CD4-positive, alpha-beta T cell treated with Interleukin-6 for 4 hours (primary cell): ENCODE results near the gene ASTN2.
"Not testable (repeated sequence)": the region's sequence is repeated elsewhere in the genome, so short reads cannot be mapped to it uniquely, and the experiment has no call there.

Experiments
- DNase-seq: peaks from one replicate; pipeline ENCODE4 v3.0.0-alpha.2; 2020; ENCODE audit warnings: mixed read lengths

The ASTN2 gene

DNA sequence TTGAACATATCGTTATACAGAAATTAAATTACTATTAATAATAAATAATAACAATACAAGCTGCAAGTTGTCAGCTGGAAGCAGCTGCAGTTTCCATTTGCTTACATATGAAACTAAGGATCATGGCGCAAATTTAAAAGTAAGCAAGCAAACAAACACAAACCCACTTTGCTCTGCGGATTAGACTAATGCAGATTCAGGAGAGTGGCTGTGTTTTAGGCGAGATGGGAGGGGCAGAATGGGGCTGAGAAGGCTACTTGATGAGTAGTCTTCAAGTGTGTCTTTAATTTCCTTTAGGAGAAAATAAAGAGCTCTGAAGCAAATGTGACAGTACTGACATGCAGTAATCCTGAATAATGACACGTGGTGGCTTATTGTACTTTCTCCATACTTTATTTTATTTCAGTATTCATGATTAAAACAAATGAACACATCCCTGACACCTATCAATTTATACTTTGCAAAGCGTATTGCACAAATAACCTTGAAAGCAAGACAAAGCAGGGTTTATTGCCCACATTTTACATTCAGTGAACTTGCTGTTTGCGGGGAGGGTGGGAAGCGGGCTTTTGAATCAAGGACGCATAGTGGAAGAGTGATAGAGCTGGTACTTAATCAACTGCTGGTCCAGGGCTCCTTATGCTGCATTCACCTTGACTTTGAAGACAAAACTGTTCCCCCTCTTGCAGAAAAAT lies 949.1 kb downstream of the ASTN2 start:
- DNase-seq = no peak

- DNase-seq = no peak
These were observed 949.8 kb downstream of the ASTN2 start for GRCh38 chr9:116464987-116465571.

DNA sequence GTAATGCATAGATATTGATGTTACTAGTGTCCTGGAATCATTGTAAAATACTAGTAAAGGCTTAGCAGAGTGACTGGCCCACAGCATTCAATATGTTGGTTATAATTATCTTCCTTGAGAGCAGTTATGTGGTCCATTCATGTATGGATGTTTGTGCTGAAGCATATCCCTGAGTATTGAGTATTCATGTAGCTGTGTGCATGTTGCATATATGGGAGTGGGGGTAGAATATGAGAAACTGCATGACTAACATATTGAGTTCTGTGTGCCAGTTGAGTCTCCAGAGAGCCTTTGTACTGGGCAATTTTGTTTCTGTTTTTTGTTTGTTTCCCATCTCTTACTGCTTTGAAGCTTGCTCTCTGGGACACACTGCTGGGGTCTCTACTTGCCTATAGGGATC lies 950.4 kb downstream of the ASTN2 start:
- no peak for DNase-seq

DNA sequence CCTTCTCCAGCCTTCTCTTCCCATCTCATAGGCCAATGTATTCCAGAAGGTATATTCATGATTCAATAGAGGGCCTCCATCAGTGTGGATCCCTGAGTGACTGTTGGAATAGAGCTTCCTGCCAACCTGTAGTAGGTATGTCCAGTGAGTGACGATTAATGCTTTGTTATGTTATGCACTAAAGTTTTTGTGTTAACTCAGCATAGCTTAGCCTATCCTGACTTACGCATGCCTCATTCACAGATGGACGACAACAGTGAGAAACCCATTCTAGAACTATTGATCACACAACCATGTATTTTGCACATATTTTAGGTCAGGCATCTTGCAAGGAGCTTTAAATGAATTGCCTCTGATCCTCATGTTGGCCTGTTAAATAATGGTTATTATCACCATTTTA lies 953.2 kb downstream of the ASTN2 start:
- no peak for DNase-seq

DNA sequence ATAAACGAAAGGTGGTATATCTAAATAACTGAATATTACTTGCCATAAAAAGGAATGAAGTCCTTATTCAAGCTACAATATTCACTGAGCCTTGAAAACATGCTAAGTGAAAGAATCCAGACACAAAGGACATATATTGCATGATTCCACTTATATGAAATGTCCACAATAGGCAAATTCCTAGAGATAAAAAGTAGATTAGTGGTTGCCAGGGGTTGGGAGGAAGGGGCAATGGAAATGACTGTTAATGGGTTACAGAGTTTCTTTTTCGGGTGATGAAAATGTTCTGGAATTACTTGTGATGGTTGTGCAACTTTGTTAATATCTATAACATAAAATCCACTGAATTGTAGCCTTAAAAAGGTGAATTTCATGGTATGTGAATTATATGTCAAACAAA lies 954.8 kb downstream of the ASTN2 start:
- no peak for DNase-seq

GRCh38 chr9:116459576-116459975 lies 955.3 kb downstream of the ASTN2 start:
- no peak for DNase-seq

GRCh38 chr9:116456490-116457088 lies 958.3 kb downstream of the ASTN2 start:
- DNase-seq = no peak

GRCh38 chr9:116454539-116454938 lies 960.3 kb downstream of the ASTN2 start:
- not testable (repeated sequence) for DNase-seq

DNA sequence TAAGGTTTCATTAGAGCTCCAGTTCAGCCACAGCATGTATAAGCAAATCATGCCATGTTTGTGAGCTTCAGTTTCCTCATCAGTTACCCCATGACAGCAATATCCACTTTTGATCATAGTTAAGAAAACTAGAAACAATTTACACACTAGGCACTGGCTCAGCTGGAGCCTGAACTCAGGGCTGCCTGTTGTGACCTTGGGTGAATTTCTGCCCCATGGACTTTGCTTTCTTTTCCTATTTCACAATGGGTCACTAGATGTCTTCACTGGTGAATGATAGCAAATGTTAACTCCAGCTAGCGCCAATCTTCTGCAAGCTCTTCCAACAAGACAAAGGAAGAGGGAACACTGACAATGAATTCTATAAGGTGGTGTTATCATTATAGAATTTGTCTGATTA lies 961.1 kb downstream of the ASTN2 start:
- no peak for DNase-seq

GRCh38 chr9:116452634-116453033 lies 962.2 kb downstream of the ASTN2 start:
- DNase-seq = no peak

DNA sequence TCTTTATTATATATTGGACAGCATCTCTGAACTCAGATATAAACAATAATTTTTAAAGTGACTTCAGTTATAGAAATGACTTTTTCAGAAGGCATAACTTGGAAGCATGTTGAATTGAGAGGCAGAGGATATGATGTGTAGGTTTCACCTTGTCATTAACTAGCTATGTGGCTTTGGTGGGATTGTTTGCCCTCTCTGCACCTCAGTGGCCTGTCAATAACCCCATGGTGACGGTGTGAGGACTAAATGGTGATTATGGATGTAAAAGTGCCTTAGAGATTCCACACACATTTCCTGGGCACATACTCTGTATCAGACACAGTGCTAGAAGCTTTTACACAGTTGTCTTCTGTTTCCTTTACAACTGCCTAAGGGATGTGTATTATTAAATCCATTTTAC lies 962.6 kb downstream of the ASTN2 start:
- no peak for DNase-seq

GRCh38 chr9:116451500-116452115 lies 963.2 kb downstream of the ASTN2 start:
- DNase-seq = no peak

- DNase-seq = no peak
These were observed 964.3 kb downstream of the ASTN2 start for GRCh38 chr9:116450378-116451139.

DNA sequence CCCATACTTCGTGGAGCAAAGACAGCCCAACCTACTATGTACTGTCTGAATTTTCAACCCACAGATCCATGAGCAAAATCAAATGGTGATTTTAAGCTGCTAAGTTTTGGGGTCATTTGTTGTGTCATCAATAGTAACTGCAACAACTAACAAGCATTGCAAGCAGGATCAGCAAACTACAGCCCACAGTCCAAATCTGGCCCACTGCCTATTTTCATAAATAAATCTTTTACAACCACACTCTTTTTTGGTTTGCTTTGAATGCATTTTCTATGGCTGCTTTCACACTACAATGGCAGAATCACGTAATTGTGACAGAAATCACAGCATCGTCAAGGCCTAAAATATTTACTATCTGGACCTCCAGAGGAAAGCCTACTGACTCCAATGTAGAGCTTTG lies 964.9 kb downstream of the ASTN2 start:
- DNase-seq = no peak

DNA sequence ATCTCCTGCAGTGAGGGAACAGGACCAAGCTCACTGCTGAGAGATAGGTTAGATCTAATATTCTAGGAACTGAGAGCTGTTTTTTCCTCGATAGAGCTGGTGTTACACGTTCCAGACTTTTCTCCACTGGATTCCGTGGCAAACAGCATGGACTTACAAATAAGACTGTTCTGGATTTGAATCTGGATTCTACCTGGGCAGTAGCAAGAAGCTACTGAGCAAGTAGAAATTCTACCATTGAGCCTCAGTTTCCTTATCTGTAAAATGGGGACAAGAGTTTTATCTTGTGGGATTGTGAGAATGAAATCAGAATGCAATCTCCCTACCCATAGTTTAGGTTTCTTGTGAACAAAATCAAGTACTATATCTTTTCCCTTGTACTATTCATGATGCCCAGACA lies 966.4 kb downstream of the ASTN2 start:
- no peak for DNase-seq

- DNase-seq = no peak
These were observed 966.9 kb downstream of the ASTN2 start for GRCh38 chr9:116447934-116448333.

GRCh38 chr9:116442528-116442927 lies 972.3 kb downstream of the ASTN2 start:
- no peak for DNase-seq

DNA sequence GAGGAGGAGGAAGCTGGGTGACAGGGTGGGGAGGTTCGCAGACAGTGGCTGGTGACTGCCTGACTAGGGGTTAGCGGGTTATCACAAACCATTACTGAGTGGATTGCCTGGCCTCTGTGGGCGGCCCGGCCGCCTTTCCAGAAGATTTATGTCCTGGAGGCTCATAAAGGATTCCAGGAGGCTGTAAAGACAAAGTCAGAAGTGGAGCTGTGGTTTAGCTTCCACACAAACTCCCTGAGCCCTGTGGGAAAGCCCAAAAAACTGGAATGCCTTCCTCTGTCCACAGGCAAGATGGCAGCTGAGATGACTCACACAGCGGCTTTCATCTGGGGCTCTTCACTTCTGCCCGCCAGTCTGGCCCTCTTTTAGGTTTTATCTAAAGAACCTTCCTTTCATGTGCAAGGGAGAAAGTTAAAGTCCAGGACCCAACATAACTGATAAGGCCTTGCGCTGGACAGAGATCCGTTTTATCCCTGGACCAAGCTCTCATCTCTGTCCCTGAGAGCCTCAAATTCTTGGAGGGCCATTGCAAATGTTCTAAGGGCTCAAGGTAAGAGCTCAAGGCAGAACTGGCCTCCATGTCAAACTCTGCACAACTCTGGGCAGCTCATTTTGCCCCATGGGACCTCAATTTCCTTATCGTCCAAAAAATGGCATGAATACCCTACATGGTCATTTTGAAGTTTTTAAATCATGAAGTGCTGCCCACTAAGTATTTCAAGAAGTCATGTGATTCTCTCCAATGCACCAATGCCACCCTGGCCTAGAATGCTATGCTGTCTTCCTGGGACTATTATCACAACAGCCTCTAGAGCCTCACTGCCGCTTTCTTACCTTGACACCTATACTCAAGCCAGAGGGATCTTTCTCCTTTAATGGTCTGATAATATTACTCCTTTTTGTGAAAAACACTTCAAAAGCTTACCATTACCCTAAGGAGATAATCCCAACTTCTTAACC lies 977.2 kb downstream of the ASTN2 start:
- DNase-seq = no peak

DNA sequence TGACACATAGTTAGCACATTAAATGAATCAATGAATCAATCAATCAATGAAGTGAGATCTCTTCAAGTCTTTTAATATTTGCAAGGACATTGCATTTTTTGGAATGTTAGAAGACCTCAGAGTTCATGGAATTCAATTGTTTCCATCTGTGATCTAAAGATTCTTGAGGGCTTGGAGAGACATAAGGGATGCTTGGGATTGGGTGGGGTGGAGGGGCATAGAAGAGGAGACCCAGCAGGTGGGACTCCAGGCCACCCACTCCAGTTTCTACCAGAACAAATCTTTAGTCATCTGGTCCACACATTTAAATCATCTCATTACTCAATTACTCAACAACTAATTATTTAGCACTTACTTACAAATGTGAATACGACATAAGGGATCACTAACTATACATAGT lies 978.7 kb downstream of the ASTN2 start:
- DNase-seq = no peak

DNA sequence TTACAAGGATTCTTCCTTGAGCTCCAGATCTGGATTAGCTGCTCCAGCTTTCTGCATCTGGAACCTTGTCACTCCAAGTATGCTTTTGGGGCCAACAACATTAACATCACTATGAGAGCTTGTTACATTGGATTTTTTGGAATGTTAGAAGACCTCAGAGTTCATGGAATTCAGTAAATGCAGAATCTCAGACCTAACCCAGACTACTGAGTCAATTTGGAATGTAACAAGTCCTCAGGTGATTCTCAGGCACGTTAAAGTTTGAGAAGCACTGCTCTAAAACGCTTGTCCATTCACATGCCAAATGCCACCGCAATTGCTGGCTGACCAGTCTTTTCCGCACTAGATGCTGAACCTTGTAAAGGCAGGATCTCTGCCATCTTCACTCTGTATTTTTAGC lies 979.2 kb downstream of the ASTN2 start:
- no peak for DNase-seq

DNA sequence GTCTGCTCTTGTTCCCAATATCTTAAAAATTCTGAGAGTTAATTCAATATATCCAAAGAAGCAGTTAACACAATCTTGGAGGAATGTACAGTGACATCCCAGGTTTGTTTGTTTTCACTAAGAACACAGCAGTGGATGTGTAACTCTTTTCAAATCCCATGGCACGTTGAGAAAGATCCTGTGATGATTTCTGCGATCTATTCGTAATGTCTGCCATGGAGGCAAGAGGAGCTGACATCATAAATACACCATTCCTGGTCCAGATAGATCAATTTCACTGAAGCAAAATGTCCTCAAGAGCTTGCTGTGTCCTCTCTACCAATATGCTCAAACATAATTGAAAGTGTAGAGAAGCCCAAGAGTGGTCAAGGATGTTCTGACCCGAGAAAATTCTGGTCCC lies 980.5 kb downstream of the ASTN2 start:
- no peak for DNase-seq

DNA sequence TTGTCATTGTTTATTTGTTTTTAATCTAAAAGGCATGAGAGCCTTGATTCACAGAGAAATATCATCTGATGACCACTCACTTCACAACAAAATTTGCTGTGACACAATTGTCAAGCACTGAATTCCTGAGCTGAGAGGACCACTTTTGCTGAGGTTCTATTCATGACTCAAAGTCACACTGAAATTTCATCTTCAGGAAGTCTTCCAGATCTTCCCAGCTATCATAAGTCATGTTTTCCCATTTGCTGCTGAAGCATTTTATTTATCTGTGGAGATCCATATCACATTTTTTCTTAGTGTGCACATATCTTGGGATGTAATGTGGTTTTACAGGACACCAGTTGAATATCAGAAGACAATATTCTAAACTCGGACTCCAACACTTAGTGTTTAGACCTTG lies 982.8 kb downstream of the ASTN2 start:
- no peak for DNase-seq
